GM19463 (cell line): ENCODE data around the gene HSPB2.
"Not testable (repeated sequence)": the region's sequence is repeated elsewhere in the genome, so short reads cannot be mapped to it uniquely, and the experiment has no call there.

Experiments used
- ATAC-seq: cut with Tn5 transposase; IDR thresholded peaks from one replicate; pipeline ENCODE4 v1.9.1; 2021; ENCODE audit warnings: mild to moderate bottlenecking, moderate library complexity; ENCODE audit not compliant: unreplicated experiment

HSPB2 gene

DNA sequence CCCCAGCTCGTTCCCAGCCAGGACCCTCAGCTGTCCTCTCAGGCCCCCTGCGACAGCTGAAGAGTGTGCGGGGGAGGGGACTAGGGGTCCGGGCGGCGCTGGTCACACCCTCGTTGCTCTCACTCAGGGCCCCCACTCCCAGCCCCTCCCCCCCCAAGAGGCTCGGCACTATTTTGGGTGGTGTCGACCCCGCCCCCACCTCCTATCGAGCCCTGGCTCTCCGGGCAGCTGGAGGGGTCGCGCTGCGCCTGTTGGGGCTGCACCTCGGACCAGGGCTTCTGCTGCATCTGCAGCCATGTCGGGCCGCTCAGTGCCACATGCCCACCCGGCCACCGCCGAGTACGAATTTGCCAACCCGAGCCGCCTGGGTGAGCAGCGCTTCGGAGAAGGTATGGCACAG, at the start of gene HSPB2:
HSPB2 (plus strand) TSS at position 200 of the 400 bp plus-strand sequence; CDS start at position 296, 96 bp downstream.
- no peak for ATAC-seq

DNA sequence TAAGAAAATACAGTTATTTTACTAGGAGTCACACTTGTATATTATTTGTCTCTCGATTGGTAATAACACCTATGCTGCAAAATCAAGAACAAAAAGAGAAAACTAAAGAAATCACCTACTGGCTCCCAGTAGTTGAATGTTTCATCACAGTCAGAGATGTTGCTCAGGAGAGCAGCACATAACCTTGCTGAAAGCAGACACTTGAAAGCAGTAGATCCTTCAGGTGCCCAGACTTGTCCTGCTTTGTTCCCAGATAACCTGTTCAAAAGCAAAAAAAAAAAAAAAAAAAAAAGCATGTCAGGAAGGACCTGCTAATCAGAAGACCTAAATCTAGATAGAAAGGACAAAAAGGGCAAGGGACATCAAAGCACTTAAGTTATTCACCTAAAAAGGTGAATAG, 42.4 kb upstream of the HSPB2 start:
- ATAC-seq = no peak

DNA sequence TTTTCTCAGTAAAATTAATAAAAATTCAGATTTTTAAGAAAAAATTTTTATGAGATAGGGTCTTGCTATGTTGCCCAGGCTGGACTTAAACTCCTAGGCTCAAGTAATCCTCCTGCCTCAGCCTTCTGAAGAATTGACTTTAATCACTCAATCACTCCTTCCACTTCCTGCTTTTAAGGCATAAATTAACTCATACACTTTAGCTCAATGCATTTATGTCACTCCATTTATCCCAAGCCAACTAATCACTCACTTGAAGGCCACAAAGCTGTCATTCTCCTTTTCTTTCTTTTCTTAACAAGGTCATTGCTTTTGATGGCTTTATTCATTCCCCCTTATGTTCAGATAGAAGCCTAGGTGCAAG, 42.0 kb upstream of the HSPB2 start:
- peak; percentile 5 for ATAC-seq

- ATAC-seq = peak; percentile 96
These were observed 41.4 kb upstream of the HSPB2 start, which contains the start of gene ALG9 for GRCh38 chr11:111870886-111871692. Gene ALG9, minus strand, starts transcription at chr11:111871581. Its CDS starts 99 bp downstream, at chr11:111871482.

- ATAC-seq = no peak
These were observed 40.8 kb upstream of the HSPB2 start for GRCh38 chr11:111871693-111872161.

DNA sequence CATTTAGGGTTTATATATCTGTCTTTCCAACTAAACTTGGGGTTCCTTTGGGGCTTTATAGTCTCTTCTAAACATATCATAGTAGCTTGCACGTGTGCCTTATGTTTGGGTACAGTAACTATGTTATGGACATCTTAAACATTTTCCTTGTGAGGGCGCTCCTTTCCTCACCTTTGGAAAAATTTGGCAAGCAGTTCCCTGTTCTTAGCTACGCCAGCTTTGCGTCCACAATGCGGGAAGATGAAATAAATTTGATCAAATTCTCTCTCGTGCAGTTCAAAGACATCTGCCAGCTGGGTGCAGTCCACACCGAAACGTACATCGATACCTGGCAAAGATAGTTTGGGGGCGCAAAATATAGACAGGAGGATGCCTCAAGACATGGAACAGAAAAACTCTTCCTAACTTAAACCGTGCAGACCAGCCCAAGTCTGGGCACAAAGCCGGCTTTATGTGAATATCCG, 34.1 kb upstream of the HSPB2 start:
- ATAC-seq = no peak

DNA sequence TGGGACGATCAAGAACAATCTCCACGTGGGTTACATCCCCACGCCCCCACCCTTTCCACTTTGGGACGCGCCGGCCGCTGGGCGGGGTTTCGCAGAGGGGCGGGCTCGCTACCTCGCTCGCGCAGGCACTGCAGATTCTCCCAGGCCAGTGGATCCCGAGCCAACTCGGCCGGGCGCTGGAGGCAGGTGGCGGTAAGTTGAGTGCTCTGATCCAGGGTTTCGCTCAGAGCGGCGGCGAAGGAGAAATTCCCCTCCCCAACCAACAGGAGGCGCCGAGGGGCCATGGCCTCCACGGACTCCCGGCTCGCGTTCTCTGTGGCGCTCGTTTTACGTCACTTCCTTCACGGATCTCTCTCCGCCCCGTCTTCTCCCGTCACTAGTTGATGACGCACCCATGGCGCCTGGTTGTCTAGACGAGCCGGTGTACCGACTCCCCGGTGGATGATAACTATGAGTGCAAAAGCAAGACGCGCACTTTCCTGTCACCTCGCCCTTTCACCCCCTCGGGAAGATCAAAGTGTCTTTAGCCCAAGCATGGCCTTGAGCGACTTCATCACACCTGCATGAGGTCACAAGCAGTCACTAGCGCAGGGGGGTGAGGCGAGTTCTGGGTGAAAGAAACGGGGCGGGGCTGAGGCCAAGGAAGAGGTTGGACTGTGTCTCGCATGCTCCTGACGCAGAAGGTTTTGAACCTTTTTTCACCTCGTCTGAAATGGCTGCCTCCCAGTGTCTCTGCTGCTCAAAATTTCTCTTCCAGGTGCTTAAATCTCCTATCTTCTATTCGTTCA, 33.5 kb upstream of the HSPB2 start, which contains the start of the genes CFAP68 and FDXACB1:
CFAP68 (plus strand) TSS at position 693 of the 788 bp plus-strand sequence; CDS start at position 713, 20 bp downstream.
FDXACB1 (minus strand) TSS at position 317 of the 788 bp plus-strand sequence; CDS start at position 284, 33 bp downstream.
- peak; percentile 88 for ATAC-seq

- peak; percentile 1 for ATAC-seq
These were observed 32.9 kb upstream of the HSPB2 start for GRCh38 chr11:111879637-111879960.

DNA sequence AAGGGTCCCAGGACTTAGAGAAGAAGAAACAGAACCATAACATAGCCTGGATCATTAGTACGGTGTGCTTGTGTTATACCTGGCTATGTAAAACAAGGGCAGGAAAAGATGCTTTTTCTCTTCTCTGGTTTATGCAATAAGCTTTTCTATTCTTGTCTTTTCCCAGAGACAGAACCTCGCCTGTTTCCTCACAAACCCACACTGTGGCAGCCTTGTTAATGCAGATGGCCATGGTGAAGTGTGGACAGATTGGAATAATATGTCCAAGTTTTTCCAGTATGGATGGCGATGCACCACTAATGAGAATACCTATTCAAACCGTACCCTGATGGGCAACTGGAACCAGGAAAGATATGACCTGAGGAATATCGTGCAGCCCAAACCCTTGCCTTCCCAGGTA, 30.3 kb upstream of the HSPB2 start:
- no peak for ATAC-seq

DNA sequence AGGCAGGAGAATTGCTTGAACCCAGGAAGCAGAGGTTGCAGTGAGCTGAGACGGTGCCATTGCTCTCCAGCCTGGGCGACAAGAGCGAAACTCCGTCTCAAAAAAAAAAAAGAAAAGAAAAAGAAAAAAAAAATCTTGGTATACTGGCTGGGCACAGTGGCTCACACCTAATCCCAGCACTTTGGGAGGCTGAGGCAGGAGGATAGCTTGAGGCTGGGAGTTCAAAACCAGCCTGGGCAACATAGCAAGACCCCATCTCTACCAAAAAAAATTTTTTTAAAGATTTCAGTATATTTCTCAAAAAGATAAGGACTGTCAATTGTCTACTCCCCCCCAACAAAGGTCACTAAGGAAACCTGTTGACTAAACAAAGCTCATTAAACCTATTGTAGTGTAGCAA, 27.5 kb upstream of the HSPB2 start:
- ATAC-seq = not testable (repeated sequence)

GRCh38 chr11:111886032-111886431, 26.5 kb upstream of the HSPB2 start:
- no peak for ATAC-seq

GRCh38 chr11:111886844-111887243, 25.7 kb upstream of the HSPB2 start:
- ATAC-seq = no peak

DNA sequence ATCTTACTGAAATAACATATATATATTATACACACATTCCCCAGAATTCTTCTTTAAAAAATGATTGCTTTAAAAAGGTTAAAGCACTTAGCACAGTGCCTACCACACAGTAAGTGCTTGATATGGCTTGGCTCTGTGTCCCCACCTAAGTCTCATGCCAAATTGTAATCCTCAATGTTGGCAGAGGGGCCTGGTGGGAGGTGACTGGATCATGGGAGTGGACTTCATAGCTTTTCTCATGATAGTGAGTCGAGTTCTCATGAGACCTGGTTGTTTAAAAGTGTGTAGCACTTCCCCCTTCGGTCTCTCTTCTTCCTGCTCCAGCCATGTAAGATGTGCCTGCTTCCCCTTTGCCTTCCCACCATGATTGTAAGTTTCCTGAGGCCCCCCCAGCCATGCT, 7.1 kb upstream of the HSPB2 start:
- no peak for ATAC-seq

GRCh38 chr11:111906680-111907079, 5.9 kb upstream of the HSPB2 start:
- no peak for ATAC-seq

DNA sequence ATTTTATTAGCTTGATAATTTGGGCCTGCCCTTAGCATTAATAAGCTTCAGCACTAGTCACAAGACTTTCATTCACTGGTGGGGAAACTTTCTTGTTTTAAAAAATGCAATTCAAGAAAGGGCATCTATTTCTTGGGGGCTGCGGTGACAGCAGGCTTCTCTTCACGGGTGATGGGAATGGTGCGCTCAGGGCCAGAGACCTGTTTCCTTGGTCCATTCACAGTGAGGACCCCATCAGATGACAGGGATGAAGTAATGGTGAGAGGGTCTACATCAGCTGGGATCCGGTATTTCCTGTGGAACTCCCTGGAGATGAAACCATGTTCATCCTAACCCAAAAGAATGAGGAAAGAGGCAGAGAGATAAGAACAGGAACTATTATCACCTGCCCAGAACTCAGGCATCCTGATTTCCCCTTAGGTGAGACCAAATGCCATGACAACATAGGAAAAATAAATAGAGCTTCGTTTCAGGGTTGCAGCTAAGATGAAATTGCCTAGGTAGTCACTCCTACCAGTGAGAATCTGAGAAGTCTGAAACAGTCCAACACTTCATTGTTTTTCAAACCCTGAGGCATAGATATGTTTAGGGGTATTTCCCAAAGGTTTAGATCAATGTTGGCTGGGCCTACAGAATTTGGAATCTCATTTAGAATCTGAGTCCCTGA, 3.8 kb upstream of the HSPB2 start:
- no peak for ATAC-seq

- no peak for ATAC-seq
These were observed 3.2 kb upstream of the HSPB2 start for GRCh38 chr11:111909378-111909777.

DNA sequence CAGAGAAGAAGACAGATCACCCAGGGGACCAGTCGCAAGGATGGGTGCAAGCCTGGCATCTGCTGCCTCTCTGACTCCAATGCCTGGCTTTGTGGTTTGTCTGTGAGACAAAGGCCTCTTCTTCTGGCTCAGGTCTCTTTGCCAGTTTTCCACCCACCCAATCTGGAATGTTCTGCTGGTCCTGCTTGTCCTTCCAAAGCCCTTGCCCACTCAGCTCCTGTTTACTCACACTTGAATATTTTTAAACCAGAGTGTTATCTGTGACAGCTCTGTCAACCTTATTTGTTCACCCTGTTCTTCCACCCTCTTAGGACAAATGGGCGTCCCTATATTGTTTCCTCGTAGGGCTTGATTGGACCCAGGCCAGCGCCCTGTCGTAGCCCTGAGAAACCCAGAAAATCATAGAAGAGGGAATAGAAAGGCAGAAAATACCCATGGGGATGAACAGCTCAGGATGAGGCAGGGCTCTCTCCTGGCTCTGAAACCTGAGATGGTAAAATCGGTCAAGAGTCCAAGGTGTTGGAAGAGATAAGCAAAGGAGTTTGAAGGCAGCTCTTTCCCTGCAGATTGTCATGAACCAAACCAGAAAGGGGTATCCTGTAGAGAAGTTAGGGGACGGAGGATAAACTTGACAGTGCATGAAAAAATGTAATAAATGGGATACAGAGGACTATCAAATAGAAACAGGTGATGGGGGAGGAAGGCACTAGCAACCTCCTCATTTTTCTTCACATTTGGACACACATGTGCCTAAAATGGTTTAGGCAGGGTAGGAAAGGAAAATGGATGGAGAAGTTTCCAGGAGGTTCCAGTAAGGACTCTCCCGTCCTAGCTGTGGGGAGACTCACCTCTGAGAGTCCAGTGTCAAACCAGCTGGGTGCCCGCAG, 1.6 kb upstream of the HSPB2 start:
- no peak for ATAC-seq

- no peak for ATAC-seq
These were observed 752 bp upstream of the HSPB2 start, which contains the start of gene CRYAB for GRCh38 chr11:111911563-111912401. Gene CRYAB, minus strand, starts transcription at chr11:111911770. Its CDS starts 46 bp downstream, at chr11:111911724.
